Measurements from ENCODE around the gene RDH13.

DNA sequence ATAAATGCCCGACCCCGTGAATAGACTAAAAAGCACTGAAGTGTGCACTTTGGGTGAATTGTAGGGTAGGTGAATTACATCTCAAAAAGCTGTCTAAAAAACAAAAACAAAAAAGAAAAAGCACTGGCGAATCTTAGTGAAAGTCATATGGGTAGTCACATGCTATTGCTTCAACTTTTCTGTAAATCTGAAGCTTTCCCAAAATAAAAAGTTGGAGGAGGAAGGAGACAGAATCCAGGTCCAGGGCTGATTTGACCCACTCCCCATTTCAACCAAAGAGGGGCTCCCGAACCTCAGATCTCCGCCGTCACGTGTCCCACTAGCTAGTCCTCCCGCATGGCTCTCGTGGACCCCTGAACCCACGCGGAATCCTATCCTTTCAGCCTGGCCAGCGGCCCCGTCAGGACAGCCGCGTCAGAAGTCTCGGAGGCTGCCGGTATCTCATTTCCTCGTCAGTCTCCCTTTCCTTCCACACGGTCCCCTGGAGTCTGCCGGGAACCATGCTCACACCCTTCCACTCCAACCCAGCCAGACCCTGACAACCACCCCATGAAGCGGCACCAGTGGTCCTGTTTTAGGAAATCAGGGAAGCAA lies 48.4 kb upstream of the RDH13 start:
- no peak for TF ChIP-seq POLR2AphosphoS5 (IDR thresholded peaks at IDR 0.05)
- TF ChIP-seq POLR2A (IDR thresholded peaks at IDR 0.05): no peak
- TF ChIP-seq, protein P1, sequence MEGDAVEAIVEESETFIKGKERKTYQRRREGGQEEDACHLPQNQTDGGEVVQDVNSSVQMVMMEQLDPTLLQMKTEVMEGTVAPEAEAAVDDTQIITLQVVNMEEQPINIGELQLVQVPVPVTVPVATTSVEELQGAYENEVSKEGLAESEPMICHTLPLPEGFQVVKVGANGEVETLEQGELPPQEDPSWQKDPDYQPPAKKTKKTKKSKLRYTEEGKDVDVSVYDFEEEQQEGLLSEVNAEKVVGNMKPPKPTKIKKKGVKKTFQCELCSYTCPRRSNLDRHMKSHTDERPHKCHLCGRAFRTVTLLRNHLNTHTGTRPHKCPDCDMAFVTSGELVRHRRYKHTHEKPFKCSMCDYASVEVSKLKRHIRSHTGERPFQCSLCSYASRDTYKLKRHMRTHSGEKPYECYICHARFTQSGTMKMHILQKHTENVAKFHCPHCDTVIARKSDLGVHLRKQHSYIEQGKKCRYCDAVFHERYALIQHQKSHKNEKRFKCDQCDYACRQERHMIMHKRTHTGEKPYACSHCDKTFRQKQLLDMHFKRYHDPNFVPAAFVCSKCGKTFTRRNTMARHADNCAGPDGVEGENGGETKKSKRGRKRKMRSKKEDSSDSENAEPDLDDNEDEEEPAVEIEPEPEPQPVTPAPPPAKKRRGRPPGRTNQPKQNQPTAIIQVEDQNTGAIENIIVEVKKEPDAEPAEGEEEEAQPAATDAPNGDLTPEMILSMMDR (IDR thresholded peaks at IDR 0.05): no peak
- TF ChIP-seq EP300 (IDR thresholded peaks at IDR 0.05; ENCODE audit: low read depth): no peak
